Esophagus squamous epithelium (tissue), 5 donors: Measurements from ENCODE around the gene GSK3B. TPM values are rescaled to one million over a fixed set of nuclear protein-coding genes. Genes with fewer than 3 reads are reported as not detected.

ENCODE experiments used
- DNase-seq: peaks from one replicate; lab custom pipeline; 2025; lab: John Stamatoyannopoulos, UW
- H3K27ac ChIP-seq, 4 donors: fragments of 200-600 bp; sonication (generic); one replicate each; pipeline ENCODE4 v1.5.1; 2016 to 2019; ENCODE audit warnings: mild to moderate bottlenecking in 1 of 4
- H3K27me3 ChIP-seq, 4 donors: fragments of 200-600 bp; sonication (generic); 1 replicate in 3 of 4; 2 replicates in 1 of 4; pipeline versions ENCODE4 v1.5.1 to v1.6.0; 2017 to 2021; ENCODE audit warnings: antibody characterized with exemption in 1 of 4
- H3K36me3 ChIP-seq, 3 donors: fragments of 200-600 bp; sonication (generic); one replicate each; pipeline ENCODE4 v1.5.1; 2016 to 2019
- H3K4me1 ChIP-seq, 3 donors: fragments of 200-600 bp; sonication (generic); one replicate each; pipeline ENCODE4 v1.5.1; 2017 to 2019
- H3K4me3 ChIP-seq, 4 donors: fragments of 200-600 bp; sonication (generic); 1 replicate in 3 of 4; 2 replicates in 1 of 4; pipeline ENCODE4 v1.5.1; 2016 to 2019; ENCODE audit warnings: mild to moderate bottlenecking in 2 of 4, moderate library complexity in 1 of 4
- H3K9me3 ChIP-seq, 3 donors: fragments of 200-600 bp; sonication (generic); one replicate each; pipeline ENCODE4 v1.5.1; 2016 to 2019
- POLR2A ChIP-seq, 4 donors: fragments of 450-650 bp; IDR thresholded peaks; one replicate each; pipeline ENCODE4 v1.6.1; 2017; ENCODE audit warnings: antibody characterized with exemption in 4 of 4, mild to moderate bottlenecking in 4 of 4, moderate library complexity in 3 of 4
- WGBS, 2 donors: methylation state at CpG; one replicate each; pipeline ENCODE4 v1.1.5; 2018; 5-methylcytosine and 5-hydroxymethylcytosine counted together
- intact Hi-C: fragments of 100-400 bp; cut with DNase I; formaldehyde crosslinking; loops from one replicate; pipeline ENCODE4 v1.15.0; 2022
- total RNA-seq, 4 donors: library from RNA; depleted of rRNA; stranded (reverse); fragments of >200 nt; gene quantifications; one replicate each; pipeline ENCODE4 v1.1.0, GENCODE V29; 2016
- TF ChIP-seq, protein P1 (sequence below), 6 experiments: fragments of 450-650 bp in 4 of 6; fragments of 200-600 bp in 2 of 6; sonication (generic) in 2 of 6; IDR thresholded peaks; one replicate each; pipeline ENCODE4 v1.5.1; 2016 to 2019; ENCODE audit warnings: antibody characterized with exemption in 6 of 6, mild to moderate bottlenecking in 4 of 6, moderate library complexity in 4 of 6
- donor health status: DM: yes; HTN: yes; CAD: no.

Gene GSK3B
- total RNA-seq, 4 donors from 2014 or later: 24.1 to 38.9 (median 34.5) TPM

DNA sequence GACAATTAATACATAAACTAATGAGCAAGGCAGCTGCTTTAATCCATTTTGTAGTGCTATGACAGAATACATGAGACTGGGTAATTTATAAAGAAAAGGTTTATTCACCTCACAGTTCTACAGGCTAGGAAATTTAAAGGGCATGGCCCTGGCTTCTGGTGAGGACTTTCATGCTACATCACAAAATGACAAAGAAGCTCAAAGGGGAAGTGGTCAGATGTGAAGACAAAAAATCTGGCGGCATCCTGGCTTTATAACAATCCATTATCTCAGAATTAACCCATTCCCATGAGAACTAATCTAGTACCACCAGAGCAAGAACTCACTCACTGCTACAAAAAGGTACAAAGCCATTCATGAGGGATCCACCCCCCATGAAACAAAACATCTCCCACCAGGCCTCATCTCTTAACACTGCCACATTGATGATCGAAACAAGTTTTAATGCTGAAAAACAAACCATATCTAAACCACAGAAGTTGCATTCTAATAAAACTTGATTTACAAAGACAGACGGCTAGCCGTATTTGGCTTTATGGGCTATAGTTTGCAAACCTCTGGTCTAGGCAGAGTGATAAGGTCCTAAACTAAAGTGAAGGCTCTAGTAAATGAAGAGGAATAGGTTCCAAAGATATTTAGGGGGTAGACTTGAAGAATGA, 44.2 kb downstream of the GSK3B start:
- Histone ChIP-seq H3K4me3 (no peak overlapping the region), H3K9me3 (peaks cover 0 to 17% (median 12%) of the 10 kb centered on the region in 3 donors), H3K27me3 (no peaks in the 10 kb centered on the region), H3K36me3 (peaks cover 0 to under 1% (median 0%) of the 10 kb centered on the region in 3 donors), H3K4me1 (peaks cover 0 to 49% (median 17%) of the 10 kb centered on the region in 3 donors), H3K27ac (no peak overlapping the region)
- no peak for DNase-seq
- 78 to 87% methylated on average over 4 of the region's 4 CpGs for WGBS, 2 donors
- intact Hi-C loops: no loop called here
- TF ChIP-seq, protein P1, sequence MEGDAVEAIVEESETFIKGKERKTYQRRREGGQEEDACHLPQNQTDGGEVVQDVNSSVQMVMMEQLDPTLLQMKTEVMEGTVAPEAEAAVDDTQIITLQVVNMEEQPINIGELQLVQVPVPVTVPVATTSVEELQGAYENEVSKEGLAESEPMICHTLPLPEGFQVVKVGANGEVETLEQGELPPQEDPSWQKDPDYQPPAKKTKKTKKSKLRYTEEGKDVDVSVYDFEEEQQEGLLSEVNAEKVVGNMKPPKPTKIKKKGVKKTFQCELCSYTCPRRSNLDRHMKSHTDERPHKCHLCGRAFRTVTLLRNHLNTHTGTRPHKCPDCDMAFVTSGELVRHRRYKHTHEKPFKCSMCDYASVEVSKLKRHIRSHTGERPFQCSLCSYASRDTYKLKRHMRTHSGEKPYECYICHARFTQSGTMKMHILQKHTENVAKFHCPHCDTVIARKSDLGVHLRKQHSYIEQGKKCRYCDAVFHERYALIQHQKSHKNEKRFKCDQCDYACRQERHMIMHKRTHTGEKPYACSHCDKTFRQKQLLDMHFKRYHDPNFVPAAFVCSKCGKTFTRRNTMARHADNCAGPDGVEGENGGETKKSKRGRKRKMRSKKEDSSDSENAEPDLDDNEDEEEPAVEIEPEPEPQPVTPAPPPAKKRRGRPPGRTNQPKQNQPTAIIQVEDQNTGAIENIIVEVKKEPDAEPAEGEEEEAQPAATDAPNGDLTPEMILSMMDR (IDR thresholded peaks at IDR 0.05): no peak
- TF ChIP-seq POLR2A (IDR thresholded peaks at IDR 0.05): no peak

DNA sequence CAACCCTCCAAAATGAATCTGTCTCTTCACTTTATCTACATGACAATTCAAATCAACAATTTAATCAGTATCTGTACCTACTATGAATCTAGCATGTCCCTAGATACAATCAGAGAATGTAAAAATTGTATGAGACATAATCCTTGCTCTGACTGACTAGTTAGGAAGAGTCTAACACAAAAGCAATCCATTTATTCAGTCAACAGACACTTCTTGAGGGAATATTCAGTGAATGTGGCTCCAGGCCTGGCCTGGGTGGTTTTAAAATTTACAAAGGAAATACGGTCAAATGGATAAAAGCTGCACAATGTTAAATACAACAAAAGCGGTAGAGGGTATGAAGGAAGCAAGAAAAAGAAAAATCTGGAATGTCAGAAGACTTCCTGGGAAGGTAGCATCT, 45.2 kb downstream of the GSK3B start:
- Histone ChIP-seq H3K4me3 (no peak overlapping the region), H3K27ac (no peak overlapping the region), H3K4me1 (peaks cover 0 to 49% (median 17%) of the 10 kb centered on the region in 3 donors), H3K36me3 (peaks cover 0 to 5% (median 0%) of the 10 kb centered on the region in 3 donors), H3K27me3 (no peaks in the 10 kb centered on the region), H3K9me3 (peaks cover 0 to 23% (median 15%) of the 10 kb centered on the region in 3 donors)
- DNase-seq: no peak
- WGBS, 2 donors: 46 to 77% methylated on average over 2 of the region's 2 CpGs
- TF ChIP-seq, protein P1 (IDR thresholded peaks at IDR 0.05): no peak
- no peak for TF ChIP-seq POLR2A (IDR thresholded peaks at IDR 0.05)
- intact Hi-C loops: no loop called here

DNA sequence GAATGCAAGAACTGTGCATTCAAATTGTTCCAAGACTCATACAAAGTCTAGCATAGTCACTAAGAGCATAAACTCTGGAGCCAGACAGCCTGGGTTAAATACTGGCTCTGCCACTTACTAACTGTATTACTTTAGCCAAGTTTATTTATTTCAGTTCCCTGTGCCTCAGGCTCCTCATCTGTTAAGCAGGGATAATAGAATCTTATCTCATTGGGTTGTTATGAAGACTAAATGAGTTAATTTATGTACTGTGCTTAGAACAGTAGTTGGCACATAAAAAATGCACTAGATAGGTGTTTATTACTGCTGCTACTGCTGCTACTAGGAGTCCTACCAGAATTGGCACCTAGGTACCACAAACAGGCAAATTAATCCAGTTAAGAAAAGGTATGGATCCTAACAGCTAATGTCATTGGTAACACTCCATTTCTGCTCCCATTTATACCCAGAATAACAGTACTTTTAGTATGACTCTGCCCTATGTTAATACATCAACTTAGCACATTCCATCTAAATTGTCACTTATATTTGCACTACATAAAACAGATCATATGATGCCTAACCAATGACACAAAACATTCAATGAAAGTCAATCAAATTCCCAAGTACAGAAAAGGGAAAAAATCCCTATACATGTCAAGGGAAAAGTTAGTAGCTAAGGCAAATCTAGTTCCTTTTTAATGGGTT, 45.7 kb downstream of the GSK3B start:
- Histone ChIP-seq H3K9me3 (peaks cover 0 to 25% (median 21%) of the 10 kb centered on the region in 3 donors), H3K4me1 (peaks cover 0 to 49% (median 17%) of the 10 kb centered on the region in 3 donors), H3K4me3 (no peak overlapping the region), H3K36me3 (peaks cover 0 to 5% (median 0%) of the 10 kb centered on the region in 3 donors), H3K27ac (no peak overlapping the region), H3K27me3 (no peaks in the 10 kb centered on the region)
- DNase-seq: no peak
- TF ChIP-seq, protein P1 (IDR thresholded peaks at IDR 0.05): no peak
- no peak for TF ChIP-seq POLR2A (IDR thresholded peaks at IDR 0.05)
- intact Hi-C loops: no loop called here

DNA sequence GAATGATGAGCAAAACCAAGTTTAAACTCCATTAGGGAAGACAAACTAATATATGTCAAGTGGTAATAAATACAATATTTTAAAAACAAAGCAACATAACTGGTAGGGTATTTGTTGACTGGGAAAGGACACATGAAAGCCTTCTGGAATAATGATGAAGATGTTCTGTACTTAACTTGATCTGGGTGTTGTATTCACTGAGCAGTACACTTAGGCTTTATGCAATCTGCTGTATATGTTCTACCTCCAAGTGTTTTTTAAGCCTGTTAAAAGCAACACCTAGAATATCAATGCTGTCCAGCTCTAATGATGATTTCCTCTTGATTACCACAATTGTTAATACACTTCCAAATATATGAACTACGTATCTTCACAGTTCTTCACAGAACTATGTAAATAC, 46.6 kb downstream of the GSK3B start:
- 93 to 100% methylated on average over 1 of the region's 1 CpG for WGBS, 2 donors
- TF ChIP-seq, protein P1 (IDR thresholded peaks at IDR 0.05): no peak
- no peak for TF ChIP-seq POLR2A (IDR thresholded peaks at IDR 0.05)
- H3K27me3 ChIP-seq: no peaks in the 10 kb centered on the region
- H3K4me1 ChIP-seq: peaks cover 0 to 49% (median 17%) of the 10 kb centered on the region in 3 donors
- no peak for DNase-seq
- H3K36me3 ChIP-seq: peaks cover 0 to 5% (median 0%) of the 10 kb centered on the region in 3 donors
- no peak overlapping the region for H3K4me3 ChIP-seq
- H3K27ac ChIP-seq: no peak overlapping the region
- peaks cover 0 to 32% (median 21%) of the 10 kb centered on the region in 3 donors for H3K9me3 ChIP-seq
- intact Hi-C loops: no loop called here

DNA sequence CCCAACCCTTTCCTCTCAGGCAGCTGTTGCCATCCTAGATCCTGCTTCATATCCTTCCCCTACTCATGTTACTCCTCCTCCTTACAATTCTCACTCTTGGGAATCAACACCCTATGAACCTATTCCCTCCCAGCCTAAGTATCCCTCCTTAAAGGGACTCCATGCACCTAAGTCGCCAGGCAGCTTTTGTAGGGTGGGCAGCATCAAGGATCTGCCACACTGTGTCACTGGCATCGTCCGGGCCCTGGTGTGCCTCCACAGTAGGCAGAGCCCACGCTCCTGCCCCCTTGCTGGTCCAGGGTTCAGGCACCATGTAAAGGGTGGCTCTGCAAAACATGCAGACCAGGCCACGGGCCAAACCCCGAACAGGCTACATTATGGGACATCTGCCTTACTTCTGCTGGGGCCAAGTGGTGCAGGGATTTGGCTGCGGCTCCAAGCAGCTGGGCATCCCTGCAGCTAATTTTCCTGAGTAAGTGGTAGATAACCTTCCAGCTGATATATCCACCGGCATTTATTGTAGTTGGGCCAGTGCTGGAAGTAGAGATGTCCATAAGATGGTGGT, 53.4 kb downstream of the GSK3B start:
- DNase-seq: no peak
- Histone ChIP-seq H3K27me3 (no peaks in the 10 kb centered on the region), H3K9me3 (peaks cover 6 to 59% (median 32%) of the 10 kb centered on the region in 3 donors), H3K4me3 (no peak overlapping the region), H3K36me3 (peaks cover 0 to 25% (median 0%) of the 10 kb centered on the region in 3 donors), H3K27ac (no peak overlapping the region), H3K4me1 (no peaks in the 10 kb centered on the region)
- WGBS, 2 donors: 98 to 100% methylated on average over 1 to 8 of the region's 8 CpGs
- intact Hi-C loops: no loop called here
- no peak for TF ChIP-seq POLR2A (IDR thresholded peaks at IDR 0.05)
- TF ChIP-seq, protein P1 (IDR thresholded peaks at IDR 0.05): no peak
